HG03108 (cell line): ENCODE data around the gene DLGAP1.

ENCODE experiments used
- ATAC-seq: cut with Tn5 transposase; IDR thresholded peaks from one replicate; pipeline ENCODE4 v1.9.1; 2021; ENCODE audit warnings: moderate library complexity; ENCODE audit not compliant: unreplicated experiment

Gene DLGAP1

DNA sequence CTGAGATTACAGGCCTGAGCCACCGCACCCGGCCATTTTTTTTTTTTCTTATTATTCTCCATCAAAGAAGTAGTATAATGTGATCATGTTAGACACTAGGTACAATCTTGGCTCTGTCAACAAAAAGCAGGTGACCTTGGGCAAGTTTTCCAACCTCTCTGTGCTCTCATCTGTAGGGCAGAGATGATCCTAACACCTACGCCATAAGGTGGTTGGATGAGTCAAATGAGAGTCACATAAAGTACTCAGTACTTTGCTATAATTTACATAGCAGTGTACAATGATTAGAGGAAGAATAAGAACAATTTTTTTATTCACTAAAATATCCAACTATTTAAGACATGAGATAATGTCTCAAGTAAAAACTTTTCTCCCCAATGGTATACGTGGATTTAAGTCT lies 876.5 kb downstream of the DLGAP1 start:
- ATAC-seq: no peak

DNA sequence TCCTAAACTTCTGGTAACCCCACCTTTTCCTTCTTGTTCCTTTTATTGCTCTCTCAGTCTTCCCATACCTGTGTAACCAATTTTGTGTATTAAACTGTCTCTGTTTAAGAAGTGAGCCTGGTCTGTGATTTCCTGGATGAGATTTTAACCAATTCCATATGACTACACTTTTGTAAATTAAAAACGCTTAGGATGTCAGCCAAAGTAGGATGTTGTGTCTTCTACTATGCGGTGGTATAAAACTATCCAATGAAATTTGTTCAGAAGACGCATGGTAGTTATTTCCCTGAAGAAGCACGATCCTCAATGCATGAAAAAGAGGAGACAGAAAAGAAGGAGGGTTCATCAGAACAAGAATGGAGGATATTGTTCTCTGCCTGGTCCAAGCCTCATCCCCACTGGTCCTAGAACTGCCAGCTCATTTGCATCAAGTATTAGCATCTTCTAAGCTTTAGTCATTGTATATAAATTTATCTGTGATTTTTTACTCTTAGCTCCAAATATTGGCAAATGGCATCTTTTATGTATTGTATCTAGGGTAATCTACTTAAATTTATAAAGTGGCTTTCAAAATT lies 877.7 kb downstream of the DLGAP1 start:
- no peak for ATAC-seq

DNA sequence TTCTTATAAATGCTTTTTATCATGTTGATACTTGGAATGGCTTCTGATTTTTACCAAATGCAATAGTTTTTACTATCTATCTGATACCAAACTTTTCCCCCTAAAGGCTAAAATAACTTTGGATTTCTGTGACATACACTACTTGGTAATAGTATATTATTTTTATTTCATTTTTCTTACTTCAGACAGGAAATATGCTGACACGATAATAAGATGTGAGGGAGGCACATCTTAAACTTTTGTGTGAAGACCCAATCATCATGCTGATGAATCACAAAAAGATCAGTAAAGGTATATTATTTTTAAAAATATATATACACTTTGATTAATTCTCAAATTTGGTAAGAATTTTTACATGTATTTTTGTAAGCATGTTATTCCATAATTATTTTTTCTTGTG lies 882.3 kb downstream of the DLGAP1 start:
- ATAC-seq: no peak

DNA sequence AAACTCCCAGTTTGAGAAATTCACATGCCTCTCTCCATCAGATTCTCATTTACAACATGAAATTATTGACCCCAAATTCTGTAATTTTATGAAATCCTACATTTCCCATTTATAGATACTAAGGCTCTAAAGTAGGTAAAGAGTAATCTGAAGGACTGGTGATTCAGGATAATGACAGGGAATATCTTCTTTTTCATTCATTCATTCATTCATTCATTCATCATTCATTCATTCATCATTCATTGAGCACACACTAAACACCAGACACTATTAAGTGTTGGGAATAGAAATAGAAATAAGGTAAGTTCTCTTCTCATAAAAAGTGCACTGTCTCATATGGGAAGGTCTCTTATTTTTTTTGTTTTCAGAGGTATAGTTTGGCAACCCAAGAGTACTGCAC lies 888.3 kb downstream of the DLGAP1 start:
- no peak for ATAC-seq

DNA sequence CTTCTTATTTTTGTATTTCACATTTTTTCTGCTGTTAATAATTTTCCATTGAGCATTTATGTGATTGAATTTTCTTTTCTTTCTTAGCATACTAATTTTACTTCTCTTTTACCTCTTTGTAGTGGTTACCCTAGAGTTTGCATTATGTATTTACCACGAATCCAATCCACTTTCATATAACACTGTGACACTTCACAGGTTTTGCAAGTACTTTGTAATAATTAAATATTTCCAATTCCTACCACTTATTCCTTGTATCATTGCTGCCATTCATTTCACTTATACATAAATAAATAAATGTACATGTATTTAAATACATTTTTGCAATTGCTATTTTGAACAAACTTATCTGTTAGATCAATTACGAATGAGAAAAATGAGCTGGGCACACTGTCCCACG lies 894.4 kb downstream of the DLGAP1 start:
- no peak for ATAC-seq

DNA sequence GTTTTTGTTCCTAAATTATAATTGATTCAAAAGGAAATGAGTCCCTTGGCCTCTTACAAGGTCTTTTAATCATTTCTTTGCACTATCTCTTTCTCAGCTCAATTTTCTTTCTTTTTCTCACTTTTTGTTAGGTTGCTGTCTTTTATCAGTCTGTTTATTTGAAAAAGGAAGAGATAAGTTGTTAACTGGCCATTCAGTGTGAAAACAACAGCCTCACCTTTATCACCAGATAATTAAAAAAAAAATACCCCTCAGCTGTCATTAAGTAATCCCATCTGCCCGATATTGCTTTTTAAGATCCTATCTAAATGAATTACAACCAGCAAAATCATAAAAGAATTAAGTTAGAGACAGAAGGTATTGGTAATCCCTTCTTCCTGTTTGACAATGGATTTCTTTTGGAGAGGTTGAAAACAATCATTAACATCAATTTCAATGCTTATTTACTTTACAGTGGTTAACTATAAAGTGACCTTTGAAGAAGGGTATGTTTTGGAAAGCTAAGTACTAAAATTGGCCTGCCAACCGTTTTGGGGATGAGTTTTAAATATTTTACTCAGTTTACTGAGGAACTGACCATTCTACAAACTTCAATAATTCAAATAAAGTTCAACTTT lies 900.2 kb downstream of the DLGAP1 start:
- no peak for ATAC-seq

DNA sequence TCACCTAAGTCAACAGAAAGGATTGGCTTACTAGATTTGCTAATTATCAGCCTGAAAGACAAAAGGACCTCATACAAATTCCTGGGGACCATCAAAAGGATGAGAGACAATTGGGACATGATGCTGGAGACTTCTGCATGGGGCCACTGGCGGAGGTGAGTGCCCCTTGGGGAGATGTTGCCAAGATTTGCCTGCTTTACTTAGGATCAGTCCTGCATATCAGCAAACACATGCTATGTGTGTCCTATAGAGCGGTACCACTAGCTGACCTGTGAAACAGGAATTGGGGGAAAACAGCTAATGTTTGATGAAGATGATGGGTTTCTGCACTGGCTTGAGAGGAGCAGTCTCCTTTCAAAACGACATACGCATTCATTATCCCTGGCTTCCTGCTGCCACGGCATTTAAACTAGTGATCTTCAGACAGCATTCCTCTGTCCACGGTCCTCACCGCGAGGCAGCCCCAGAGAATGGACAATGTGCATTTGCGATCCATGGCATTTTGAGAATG lies 901.0 kb downstream of the DLGAP1 start:
- ATAC-seq: no peak

DNA sequence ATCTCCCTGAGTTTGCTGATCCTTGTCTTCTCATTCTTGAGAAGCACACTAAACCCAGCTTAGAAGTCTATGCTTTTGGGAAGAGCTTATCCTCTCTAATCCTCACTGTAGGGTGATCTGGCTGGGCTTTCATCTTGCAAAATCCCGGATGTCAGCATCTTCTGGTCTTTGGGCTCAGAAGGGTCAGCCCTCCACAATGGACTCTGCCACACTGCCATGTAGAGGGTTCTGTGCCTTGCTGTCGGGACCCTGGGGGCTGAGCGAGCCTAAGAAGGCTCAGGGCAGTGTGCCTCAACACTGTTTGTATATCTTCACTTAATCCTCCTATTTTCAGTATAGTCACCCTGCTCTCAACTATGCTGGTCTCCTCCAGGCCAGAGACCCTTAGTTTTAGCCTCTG lies 902.8 kb downstream of the DLGAP1 start:
- ATAC-seq: no peak

DNA sequence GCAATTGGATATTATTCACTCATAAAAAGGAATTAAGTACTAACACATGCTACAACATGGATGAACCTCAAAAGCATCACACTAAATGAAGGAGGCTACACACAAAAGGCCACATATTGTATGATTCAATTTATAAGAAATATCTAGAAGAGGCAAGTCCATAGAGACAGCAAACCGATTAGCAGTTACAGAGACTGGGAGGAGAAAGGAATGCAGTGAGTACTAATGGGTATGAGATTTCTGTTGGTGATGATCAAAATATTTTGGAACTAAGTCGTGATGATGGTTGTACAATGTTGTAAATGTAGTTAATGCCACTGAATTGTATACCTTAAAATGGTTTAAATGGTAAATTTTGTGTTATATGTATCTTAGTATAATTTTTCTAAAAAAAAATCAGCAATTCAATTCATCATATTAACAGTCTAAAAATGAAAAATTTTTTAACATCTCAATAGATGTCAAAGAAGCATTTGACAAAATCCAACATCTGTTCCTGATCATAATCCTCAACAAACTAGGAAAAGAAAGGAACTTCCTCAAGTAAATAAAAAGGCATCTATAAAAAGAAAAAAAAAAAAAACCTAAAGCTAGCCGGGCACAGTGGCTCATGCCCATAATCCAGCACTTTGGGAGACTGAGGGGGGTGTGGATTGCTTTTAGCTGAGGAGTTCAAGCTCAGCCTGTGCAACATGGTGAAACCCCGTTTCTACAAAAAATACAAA lies 907.1 kb downstream of the DLGAP1 start:
- ATAC-seq: no peak

DNA sequence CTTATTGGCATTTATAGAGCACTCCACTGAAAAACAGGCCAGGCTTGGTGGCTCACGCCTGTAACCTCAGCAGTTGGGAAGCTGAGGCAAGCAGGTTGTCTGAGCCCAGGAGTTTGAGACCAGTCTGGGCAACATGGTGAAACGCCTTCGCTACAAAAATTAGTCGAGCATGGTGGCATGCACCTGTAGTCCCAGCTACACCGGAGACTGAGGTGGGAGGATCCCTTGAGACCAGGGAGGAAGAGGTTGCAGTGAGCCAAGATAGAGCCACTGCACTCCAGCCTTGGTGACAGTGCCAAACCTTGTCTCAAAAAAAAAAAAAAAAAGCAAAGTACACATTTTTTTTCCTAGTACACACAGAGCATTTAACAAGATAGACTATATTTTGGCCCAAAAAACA lies 909.0 kb downstream of the DLGAP1 start:
- ATAC-seq: no peak

DNA sequence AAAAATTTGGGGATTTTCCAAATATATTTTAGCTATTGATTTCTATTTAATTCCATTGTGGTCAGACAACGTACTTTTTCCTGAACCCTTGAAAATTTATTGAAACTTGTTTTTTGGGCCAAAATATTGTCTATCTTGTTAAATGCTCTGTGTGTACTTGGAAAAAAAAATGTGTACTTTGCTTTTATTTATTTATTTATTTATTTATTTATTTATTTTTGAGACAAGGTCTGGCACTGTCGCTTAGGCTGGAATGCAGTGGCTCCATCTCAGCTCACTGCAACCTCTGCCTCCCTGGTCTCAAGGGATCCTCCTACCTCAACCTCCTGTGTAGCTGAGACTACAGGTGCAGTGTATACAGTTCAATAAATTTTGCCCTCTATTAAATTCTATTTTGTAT lies 910.6 kb downstream of the DLGAP1 start:
- no peak for ATAC-seq

DNA sequence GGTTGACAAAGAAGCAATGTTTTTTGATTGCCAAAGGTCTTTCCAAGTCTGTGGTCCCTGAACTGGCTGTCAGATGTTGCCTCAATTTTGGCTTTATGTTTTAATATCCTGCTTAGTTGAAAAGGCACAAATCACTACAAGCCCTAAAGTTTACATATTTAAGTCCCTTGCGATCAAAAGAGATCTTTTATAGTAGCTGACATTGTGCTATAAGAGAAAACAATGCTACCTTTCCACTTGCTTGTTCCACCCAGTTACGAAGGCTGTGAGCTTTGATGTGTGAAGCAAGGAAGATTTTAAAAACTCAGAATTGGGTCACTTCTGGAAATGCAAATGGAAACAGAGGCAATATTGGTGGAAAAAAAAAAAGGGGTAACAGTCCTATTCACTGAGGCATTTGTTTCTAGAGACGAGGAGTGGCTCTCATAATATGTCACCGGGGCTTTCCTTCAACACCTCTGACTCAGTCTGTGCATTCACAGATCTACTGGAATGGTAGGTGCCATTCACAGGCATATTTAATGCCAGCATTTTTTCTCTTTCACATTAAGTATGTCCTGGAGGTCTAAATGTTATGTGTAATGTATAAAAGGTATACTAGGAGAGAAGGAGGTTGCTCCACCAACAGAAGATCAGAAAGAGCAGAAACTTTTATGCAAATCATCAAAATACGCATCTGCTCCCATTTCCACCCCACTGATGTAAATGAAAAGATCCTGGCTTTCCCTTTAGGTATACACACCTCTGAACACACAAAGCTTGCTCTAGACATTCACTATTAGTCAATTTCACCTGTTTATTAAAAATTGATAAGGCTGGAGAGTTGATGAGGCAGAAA lies 913.3 kb downstream of the DLGAP1 start:
- ATAC-seq: peak; percentile 72

DNA sequence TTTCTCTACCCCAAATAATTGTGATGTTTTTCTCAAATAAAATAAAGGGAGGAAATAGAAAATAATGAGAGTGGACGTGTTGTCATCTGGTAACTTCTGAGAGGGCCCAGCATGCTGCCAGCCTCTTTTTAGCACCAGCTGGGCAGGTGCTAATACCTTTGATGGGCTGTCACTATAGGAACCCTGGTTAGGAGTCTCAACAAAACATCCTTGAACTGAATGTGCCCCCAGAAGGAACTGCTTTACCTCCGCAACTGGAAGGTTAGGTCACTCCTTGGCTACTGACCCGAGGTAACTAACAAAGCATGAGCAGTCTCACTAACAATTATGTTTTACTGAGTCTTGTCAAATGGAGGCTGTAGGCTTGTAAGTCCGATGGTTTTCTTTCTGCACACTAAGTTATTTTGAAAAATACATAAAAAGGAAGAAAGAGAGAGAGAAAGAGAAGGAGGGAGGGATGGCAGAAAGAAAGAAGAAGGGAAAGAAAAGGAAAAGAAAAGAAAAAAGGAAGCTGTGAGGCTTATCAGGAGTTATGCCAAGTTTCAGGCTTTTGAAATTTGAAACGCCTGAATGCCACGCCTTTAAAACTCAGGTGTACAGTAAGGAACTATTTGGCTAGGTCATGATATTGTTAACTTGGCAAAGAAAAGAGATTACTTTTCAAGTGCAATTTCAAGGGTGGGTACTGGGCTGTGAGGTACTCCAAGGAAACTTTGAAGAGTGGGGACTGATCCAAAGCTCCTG lies 914.1 kb downstream of the DLGAP1 start:
- ATAC-seq: no peak

DNA sequence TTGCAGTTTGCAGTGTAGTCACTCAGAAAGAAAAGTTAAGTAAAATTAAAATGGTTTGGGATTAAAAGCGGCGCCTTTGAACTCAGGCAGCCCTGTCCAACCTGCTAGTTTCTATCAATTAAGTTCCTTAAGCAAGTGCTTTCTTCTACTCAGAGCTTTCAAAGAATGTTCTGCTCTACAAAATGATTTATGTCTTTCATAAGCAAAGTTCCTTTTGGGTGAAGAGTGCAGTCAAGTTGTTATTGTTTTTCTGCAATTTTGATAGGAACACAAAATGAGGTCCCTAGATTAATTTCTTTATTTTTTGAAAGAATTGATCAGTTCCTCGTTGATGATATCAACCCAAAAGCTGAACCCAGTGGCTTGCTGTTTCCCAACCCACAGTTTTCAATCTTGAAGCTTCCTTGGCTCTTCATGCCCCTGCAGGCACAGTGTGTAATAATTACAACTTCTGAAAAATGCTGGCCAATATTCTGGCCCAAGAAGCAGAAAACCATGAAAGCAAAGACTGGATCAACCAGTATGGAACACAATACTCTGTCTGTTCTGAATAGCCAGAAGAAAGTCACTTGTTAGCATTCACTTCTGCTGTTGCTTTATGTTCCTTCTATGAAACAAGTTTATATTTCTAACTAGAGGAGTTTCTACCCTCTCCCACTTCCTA lies 916.0 kb downstream of the DLGAP1 start:
- no peak for ATAC-seq

DNA sequence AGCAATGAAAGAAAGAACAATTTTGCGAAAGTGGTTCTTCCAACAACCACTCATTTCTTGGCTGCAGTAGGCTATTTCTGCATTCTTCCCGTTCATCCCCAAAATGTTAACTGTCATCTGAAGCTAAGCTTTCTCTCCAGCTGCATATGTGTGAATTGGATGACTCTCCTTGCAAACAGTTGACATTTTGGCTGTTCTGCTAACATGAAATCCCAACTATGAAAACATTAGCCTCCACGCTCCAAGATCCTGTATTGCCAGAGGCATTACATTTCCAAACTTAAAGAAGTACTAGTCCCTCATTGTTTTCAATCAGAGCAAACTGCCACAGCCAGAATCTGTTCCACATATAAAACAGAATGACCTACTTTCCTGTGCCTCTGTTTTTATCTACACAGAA lies 916.7 kb downstream of the DLGAP1 start:
- no peak for ATAC-seq

DNA sequence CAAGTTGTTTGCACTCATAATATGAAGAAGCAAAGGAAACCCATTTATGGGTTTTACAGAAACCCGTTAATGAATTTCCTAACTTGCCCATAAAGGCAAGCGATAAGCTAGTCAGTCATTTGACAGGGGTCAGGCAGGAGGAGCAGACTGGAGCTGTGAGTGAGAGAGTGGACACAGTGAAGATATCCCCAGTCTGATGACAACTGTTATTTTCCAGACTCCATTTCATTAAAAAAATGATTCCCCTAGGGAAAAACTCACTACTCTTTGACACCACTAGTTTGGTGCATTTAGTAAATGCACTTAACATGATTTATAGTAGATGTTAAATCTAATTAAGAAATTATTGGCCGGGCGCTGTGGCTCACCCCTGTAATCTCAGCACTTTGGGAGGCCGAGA lies 924.3 kb downstream of the DLGAP1 start:
- ATAC-seq: no peak

DNA sequence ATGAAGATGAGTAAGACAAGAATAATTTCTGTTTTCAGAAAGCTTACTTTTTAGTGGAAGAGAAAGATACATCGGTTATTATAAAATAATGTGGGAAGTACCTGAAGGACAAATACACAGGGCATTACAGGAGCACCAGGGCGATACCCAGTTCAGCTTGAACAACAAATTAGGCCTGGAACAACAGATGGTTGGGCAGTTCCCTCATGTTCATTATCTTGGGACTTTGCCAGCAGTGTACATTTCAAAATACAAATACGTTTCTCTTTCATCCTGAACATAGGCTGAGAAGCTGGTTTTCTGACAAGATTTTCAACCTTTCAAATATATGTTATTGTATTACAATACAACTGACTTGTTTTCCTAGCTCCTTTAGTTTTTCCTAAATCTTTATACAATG lies 925.5 kb downstream of the DLGAP1 start:
- no peak for ATAC-seq

DNA sequence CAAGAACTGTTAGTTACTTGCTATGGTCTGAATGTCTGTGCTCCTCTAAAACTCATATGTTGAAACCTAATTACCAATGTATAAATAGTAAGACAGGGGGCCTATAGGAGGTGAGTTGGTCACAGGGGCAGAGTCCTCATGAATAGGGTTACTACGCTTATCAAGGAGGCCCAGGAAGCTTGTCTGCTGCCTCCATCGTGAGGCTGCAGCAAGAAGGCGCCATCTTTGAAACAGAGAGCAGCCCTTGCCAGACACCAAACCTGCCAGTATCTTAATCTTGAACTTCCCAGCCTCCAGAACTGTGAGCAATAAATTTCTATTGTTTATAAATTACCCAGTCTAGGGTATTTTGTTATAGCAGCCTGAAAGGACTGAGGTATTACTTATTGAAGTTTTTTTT lies 926.0 kb downstream of the DLGAP1 start:
- no peak for ATAC-seq

DNA sequence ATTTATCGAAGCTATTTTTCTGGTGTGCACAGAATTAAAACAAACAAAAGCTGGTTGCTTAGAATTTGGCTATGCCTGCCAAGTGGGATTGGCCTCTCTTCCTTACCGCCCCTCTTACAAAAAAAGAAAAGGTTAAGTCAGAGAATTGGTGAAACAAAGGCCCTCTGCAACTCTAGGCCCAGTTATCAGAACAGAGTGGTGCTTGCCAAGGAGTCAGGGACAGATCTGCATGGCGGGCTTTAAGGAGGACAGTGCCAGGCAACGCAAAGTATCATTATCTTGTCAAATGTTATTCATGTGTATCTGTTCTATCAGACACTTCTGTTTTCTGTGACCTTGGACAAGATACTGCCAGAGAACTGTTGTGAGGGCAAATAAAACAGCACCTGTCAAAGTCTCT lies 926.9 kb downstream of the DLGAP1 start:
- ATAC-seq: no peak
